HG02870 (cell line): ENCODE measurements around the gene DGCR6L.
"Not testable (repeated sequence)": the region's sequence is repeated elsewhere in the genome, so short reads cannot be mapped to it uniquely, and the experiment has no call there.

Experiments
- ATAC-seq: cut with Tn5 transposase; IDR thresholded peaks from one replicate; pipeline ENCODE4 v1.9.1; 2021; ENCODE audit warnings: mild to moderate bottlenecking, moderate library complexity; ENCODE audit not compliant: unreplicated experiment

The DGCR6L gene

GRCh38 chr22:20277936-20278635, 41.8 kb downstream of the DGCR6L start:
- not testable (repeated sequence) for ATAC-seq

DNA sequence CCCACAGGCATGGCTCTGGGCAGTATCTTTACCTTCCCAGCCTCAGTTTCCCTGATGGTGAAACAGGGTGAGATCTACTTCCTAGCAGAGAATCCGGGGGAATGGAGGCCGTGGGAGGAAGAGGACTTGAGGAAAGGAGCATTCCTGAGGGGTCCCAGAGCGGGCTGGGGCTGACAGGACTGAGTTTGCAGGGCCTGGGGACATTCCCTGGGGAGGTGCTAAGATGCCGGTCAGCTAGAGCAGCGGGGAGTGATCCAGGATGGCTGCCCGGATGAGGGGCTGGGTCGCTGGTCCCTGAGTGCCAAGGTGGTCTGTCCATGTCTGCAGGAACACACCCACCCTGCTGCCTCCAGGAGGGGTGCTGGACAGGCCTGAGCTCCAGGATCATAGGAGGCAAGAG, 43.4 kb downstream of the DGCR6L start:
- ATAC-seq = no peak

DNA sequence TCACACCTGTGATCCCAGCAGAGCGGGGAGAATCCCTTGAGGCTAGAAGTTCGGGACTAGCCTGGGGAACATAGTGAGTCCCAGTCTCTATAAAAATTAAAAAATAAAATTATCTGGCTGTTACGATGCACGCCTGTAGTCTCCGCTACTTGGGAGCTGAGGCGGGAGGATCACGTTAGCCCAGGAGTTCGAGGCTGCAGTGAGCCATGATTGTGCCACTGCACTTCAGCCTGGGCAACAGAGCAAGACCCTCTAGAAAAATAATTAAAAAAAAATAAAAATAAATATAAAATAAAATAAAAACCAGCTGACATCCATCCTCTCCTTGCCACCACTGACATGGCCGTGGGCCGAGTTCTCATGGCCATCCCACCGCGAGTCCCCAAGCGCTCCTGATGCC, 44.0 kb downstream of the DGCR6L start:
- ATAC-seq = no peak

GRCh38 chr22:20275325-20275724, 44.5 kb downstream of the DGCR6L start:
- not testable (repeated sequence) for ATAC-seq

DNA sequence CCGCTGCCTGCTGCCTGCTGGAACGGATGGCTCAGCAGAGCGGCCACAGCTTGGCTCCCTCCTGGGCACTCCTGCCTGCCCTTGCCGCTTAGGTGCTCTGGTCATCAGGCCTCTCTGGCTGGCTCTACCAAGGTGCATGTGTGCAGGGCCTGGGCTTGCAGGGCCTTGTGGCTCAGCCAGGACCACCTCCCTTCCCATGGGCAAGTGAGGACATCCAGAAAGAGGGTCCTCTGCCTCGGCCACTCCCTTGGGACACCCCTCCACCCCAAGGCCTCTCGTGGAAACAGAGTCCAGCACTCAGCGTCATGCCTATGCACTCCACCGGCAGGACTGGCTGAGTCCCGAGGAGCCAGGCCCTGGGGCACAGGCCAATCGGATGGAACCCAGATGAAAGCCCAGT, 45.5 kb downstream of the DGCR6L start:
- ATAC-seq = not testable (repeated sequence)

DNA sequence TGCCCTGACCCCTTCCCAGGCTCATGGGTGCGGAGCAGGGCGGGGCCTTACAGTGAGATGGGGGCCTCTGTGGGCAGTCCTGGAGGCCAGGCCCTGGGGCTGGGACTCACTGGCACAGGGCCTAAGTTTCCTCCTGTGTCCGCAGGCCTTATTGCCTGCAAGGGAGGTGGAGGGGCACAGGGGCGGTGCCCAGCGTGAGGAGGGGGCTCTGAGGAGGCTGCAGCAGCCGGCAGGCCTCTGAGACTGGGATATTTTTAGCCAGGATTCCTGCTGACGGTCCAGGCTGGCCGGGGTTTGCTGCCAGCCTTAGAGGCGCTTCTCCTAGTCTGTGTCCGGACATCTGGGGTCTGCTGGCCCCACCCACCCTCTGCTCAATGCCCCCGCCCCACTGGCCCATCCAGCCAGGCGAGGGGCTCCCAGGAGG, 46.1 kb downstream of the DGCR6L start:
- no peak for ATAC-seq

GRCh38 chr22:20272700-20273099, 47.2 kb downstream of the DGCR6L start:
- ATAC-seq = no peak

DNA sequence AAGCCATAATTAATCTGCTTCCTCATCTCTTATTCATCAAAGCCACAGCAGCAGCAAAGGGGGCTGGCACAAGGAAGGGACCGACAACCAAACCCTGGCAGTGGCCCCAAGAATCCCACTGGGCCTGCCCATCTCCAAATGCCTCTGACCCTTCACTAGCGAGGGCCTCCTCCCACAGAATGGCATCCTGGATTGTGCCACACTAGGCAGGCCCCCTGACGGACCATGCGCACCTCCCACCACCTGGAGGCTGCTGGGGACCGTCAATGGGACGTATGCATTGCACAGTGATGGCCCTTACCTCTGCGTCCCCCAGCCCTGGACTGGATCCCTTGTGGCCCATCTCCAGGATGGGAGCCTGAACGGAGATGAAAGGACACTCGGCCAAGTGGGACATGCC, 47.7 kb downstream of the DGCR6L start:
- ATAC-seq = no peak

DNA sequence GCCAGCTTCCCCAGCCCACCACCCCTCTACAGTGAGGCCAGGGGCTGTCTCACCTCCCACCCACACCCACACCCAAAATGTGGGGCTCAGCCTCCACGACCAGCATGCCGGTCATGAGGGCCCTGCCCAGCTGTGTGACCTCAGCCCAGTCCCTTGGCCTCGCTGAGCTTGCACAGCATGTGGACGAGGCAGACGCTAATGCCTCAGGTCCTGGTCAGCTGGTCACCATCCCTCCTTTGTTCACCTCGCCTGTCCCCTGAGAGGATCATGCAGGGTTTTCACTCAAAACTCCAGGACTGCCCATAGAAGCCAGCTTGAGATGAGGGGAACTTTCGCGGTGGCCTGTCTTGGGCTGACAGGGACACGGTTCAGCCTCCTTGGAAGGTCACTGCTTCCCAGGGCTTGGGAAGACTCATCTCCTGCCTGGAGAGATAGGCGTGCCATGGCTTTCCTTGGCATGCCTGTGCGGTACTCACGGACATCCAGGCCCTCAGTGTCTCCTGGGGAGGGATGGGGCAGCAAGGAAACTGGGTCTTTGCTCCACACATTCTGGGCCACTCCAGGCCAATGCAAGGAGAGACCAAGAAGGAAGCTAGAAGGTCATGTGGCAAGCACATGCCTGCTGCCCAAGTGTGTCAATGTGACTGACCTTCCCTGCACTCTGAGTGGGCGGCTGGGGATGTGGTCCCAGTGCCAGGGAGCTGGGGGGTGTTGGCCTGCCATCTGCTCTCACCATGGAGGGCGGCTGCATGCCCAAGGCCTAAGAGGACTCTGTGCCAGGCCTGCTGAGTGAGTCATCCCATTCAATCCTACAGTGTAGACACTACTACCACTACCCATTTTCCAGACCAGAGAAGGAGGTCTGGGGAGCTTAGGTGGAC, 48.5 kb downstream of the DGCR6L start:
- no peak for ATAC-seq

DNA sequence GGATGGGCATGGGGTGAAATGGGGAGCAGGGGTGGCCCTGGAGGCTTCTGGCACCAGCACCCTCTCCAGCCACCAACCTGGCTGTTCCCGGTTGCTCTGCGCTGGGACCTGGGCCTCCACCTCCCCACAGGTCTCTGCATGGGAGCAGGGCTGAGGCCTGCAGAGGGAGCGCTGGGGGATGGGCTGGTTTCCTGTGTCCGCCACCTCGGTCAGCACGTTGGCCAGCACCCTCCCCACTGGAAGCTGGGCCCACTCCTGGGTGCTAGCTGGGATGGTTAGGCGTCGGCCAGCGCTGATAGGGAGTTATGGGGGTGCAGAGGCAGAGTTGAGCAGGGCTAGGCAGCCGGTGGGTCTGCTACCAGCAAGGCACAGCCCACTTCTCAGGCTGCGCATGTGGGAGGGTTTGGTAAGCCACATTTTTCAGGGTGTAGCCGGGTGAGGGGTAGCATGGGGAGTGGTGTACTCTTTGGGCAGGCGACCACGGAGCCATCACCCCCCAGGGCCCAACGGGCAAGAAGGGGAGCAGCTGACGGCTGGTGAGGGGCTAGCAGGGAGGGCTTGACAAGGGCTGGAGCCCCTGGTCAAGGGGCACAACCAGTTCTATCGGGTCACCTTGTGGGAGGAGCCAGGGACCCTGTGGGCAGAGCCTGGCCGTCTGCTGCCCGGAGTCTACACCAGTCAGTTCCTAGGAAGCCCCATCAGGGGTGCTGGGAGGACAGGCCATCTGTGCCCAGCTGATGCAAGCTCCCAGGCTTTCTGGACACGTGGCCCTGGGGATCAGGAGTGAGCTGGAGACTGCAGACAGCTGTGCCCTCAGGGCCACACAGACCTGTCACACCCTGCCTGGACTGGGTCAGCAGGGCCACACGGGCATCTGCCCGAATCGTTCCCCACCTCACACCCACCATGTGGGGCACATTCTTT, 49.4 kb downstream of the DGCR6L start:
- ATAC-seq = not testable (repeated sequence)

DNA sequence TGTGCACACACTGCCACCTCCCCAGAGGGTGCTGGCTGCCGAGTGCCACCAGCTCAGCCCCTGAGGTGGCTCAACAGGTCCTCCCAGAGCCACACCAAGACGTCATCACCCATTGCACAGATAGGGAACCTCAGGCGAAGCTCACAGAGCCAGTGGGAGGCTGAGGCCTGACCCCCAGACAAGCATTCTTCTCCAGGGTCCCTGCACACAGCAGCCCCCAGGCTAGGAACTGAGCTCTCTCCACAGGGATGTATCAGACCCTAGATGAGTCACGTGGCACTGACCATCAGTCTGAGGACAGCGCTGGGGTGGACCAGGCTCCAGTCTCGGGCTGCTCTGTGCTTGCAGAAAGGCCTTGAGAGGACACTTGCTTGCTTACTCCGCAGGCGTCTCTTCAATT, 50.2 kb downstream of the DGCR6L start:
- not testable (repeated sequence) for ATAC-seq

GRCh38 chr22:20269201-20269600, 50.7 kb downstream of the DGCR6L start:
- not testable (repeated sequence) for ATAC-seq

GRCh38 chr22:20268279-20269012, 51.4 kb downstream of the DGCR6L start, which contains the start of gene RTN4R:
Gene RTN4R, minus strand, starts transcription at chr22:20268318. Its CDS starts 226 bp downstream, at chr22:20268092.
- no peak for ATAC-seq

- no peak for ATAC-seq
These were observed 52.2 kb downstream of the DGCR6L start for GRCh38 chr22:20267441-20268278.

DNA sequence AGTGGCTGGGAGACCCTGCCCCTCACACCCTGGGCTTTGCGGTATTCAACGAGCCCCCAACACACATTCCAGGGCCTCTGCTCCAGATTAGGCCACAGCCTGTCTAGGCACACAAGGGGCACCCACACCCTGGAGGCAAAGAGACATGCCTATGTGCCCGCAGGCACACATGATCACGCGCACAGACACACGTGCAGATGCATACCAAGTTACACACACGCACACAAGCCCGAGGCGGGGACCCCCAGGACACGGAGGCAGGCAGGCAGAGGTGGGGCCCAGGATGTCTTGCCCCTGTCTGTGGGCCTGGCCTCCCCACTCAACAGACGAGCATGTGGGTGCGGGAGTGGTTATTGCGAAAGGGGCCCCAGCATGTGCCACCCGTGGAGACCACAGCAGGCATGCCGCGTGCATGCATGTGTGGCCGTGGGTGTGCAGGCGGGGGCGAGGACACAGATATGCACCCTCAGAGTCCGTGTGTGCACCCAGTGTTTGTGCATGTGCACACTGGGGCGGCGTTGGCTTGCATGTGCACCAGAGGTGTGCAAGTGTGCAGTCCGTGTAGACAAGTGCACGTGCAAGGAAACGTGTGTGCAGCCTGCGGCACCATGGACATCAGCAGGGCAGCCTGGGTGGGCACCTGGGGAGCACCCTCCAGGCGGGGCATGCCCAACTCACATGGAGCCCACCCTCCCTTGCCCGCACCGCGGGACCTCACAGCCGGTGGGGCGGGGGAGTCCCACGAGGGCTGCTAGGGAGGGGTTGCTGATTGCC, 53.0 kb downstream of the DGCR6L start:
- ATAC-seq = not testable (repeated sequence)

DNA sequence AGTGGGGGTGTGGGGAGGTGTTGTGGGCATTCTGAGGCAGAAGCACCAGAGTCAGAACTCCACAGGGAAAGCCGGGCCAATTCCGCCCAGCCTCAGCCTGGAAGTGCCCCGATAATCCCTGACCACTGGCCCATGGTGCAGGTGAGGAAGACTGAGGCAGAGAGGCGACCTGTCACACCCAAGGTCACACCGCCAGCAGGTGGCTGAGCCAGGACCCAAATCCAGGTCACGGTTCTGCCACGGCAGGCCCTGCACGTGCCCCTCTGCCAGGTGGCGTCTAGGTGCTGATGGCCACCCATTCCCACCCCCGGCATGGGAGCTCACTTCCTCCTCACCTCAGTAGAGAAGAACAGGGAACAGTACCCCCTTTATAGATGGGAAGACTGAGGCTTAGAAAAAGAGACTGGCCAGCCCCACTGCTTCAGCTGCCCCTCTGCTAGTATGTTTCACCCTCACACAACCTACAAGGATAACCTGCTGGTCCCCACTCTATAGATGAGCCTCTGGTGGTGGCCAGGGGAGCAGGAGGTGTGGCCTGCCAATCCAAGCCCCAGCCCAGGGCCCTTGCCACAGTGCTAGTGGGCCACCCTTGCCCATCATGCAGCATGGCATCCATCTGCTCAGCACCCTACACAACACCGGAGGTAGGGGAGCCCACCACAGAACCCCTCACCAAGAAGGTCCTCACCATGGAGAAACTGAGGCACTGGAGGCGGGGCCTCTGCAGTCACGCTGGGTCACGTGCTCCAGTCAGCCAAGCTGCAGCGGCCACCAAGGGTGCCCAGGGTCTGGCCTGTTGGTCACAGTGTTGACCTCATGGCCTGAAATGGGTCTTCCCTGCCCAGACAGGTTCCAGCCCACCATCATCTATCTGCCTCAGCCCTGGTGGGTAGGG, 53.8 kb downstream of the DGCR6L start:
- ATAC-seq = not testable (repeated sequence)

- no peak for ATAC-seq
These were observed 55.0 kb downstream of the DGCR6L start for GRCh38 chr22:20264614-20265452.
